GM12892 (cell line): ENCODE data around the gene UNC80.

Source experiments
- POLR2A ChIP-seq: IDR thresholded peaks from 2 replicates; pipeline ENCODE4 v1.6.1; 2011; ENCODE audit warnings: low read depth, low read length, control low read depth
- POLR2AphosphoS5 ChIP-seq: IDR thresholded peaks from 2 replicates; pipeline ENCODE4 v1.6.1; 2011; ENCODE audit warnings: low read depth, low read length, control low read depth
- TAF1 ChIP-seq: IDR thresholded peaks from 2 replicates; pipeline ENCODE4 v1.6.1; 2011; ENCODE audit warnings: low read depth, mild to moderate bottlenecking, control low read depth, low read length, borderline replicate concordance

DNA sequence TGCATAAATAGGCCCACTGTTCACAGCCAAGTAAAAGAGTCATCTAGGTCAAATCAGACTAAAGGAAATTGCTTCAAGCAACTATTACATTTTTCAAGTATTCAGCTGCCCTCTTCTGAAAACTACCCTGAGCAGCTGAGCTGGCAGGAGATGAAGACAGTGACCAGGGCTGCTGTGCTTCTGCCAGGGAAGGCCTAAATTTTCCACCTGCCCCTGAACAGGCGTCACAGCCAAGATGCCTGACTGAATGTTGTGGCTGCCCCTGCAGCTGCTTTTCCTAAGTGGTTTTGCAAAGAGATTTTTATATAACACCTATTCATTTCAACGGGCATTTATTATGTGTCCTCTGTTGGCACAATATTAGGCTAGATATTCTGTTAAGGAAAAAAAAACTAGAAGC is 134.1 kb downstream of the UNC80 start:
- no peak for TF ChIP-seq POLR2A
- TF ChIP-seq POLR2AphosphoS5: no peak
- TF ChIP-seq TAF1: no peak
